OCI-LY1 (cell line): ENCODE results near the gene DNAJC5G.

Experiments
- H2AFZ ChIP-seq: fragments of 200-600 bp; sonication (generic), shearing (Covaris generic); 2 replicates; pipeline ENCODE4 v1.6.0; 2014; ENCODE audit warnings: antibody characterized with exemption, mild to moderate bottlenecking, low read length
- H3F3A ChIP-seq: fragments of 200-600 bp; sonication (generic), shearing (Covaris generic); 2 replicates; pipeline ENCODE4 v1.6.0; 2014; ENCODE audit warnings: mild to moderate bottlenecking, antibody characterized with exemption, low read length, moderate library complexity; ENCODE audit not compliant: insufficient read depth
- H3K27ac ChIP-seq: fragments of 200-600 bp; sonication (generic); 2 replicates; pipeline ENCODE4 v1.5.1; 2014; ENCODE audit warnings: low read length, mixed run types, mild to moderate bottlenecking, low read depth; ENCODE audit not compliant: poor library complexity, severe bottlenecking
- H3K27me3 ChIP-seq: fragments of 200-600 bp; sonication (generic); 2 replicates; pipeline ENCODE4 v1.6.0; 2014; ENCODE audit warnings: antibody characterized with exemption, mild to moderate bottlenecking, low read length, moderate library complexity; ENCODE audit not compliant: insufficient read depth
- H3K36me3 ChIP-seq: fragments of 200-600 bp; sonication (generic); 2 replicates; pipeline ENCODE4 v1.6.1; 2014; ENCODE audit warnings: mild to moderate bottlenecking, antibody characterized with exemption, low read length, moderate library complexity, mixed read lengths; ENCODE audit not compliant: insufficient read depth
- H3K4me1 ChIP-seq: fragments of 200-600 bp; sonication (generic); 2 replicates; pipeline ENCODE4 v1.5.1; 2014; ENCODE audit warnings: mild to moderate bottlenecking, low read length, moderate library complexity; ENCODE audit not compliant: insufficient read depth, severe bottlenecking
- H3K4me2 ChIP-seq: fragments of 200-600 bp; sonication (generic), shearing (Covaris generic); 2 replicates; pipeline ENCODE4 v1.6.1; 2014; ENCODE audit warnings: low read length
- H3K4me3 ChIP-seq: fragments of 200-600 bp; sonication (generic); 2 replicates; pipeline ENCODE4 v1.5.1; 2014; ENCODE audit warnings: low read length, low read depth, mild to moderate bottlenecking, mixed read lengths; ENCODE audit not compliant: poor library complexity, severe bottlenecking
- H3K79me2 ChIP-seq: fragments of 200-600 bp; shearing (Covaris generic); 2 replicates; pipeline ENCODE4 v1.6.1; 2016; ENCODE audit warnings: mixed run types, low read length, mixed read lengths; ENCODE audit not compliant: insufficient read depth
- H3K9ac ChIP-seq: fragments of 200-600 bp; sonication (generic), shearing (Covaris generic); 2 replicates; pipeline ENCODE4 v1.6.1; 2014; ENCODE audit warnings: mild to moderate bottlenecking, low read length, mixed read lengths
- H3K9me2 ChIP-seq: fragments of 200-600 bp; sonication (generic), shearing (Covaris generic); 2 replicates; pipeline ENCODE4 v1.6.1; 2014; ENCODE audit warnings: low read depth, mild to moderate bottlenecking, low read length, mixed read lengths
- H3K9me3 ChIP-seq: fragments of 200-600 bp; shearing (Covaris generic); 2 replicates; pipeline ENCODE4 v1.6.1; 2014; ENCODE audit warnings: low read length, mixed read lengths
- H4K20me1 ChIP-seq: fragments of 200-600 bp; sonication (generic), shearing (Covaris generic); 2 replicates; pipeline ENCODE4 v1.6.0; 2016; ENCODE audit warnings: mild to moderate bottlenecking, low read length; ENCODE audit not compliant: insufficient read depth
- CTCF ChIP-seq: fragments of 200-600 bp; sonication (generic), shearing (Covaris generic); IDR thresholded peaks from 2 replicates; pipeline ENCODE4 v1.5.1; 2017; ENCODE audit warnings: mild to moderate bottlenecking, antibody characterized with exemption, low read length, moderate library complexity, mixed read lengths
- EZH2 ChIP-seq: fragments of 200-600 bp; sonication (generic), shearing (Covaris generic); IDR thresholded peaks from 2 replicates; pipeline ENCODE4 v1.8.0; 2017; ENCODE audit warnings: borderline replicate concordance, mixed run types, mild to moderate bottlenecking, antibody characterized with exemption, low read length, moderate library complexity, mixed read lengths

DNAJC5G gene

DNA sequence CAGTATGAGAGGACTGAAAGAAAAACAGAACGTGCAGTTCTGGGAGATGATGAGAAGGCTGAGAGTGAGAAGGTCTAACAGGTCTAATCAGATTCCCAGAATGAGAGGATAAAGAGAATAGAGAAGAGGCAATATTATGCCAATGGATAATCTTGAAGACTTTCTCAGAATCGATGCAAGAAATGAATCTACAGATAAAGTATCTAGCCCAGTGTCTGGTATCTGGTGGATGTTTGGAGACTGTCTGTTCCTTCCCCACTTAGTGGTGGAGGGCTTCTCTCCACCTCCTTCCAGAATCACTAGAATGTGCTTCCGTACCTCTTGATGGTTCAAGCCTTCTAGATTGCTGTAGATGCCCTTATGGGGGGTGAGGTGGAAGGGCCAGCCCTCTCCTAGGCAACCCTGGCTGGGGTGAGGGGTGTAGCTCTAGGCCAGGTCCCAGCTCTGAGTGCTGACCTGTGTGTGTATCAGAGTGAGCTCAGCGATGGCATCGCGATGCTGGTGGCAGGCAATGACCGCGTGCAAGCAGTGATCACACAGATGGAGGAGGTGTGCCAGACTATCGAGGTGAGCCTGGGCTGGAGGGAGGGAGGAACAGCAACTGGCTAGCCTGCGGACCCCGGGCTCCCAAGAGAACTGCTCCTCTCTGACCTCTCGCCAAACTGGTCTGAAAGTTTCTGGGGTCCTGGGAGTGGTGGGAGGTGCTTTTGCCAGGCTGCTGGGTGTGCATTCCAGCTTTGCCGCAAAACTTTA, 29.4 kb downstream of the DNAJC5G start:
- Histone ChIP-seq H2AFZ (no peak overlapping the region), H3F3A (no peaks in the 10 kb centered on the region), H3K27ac (no peak overlapping the region), H3K9ac (no peak overlapping the region), H3K79me2 (no peaks in the 10 kb centered on the region), H3K9me2 (no peaks in the 10 kb centered on the region), H3K9me3 (no peaks in the 10 kb centered on the region), H3K36me3 (peaks cover 9% of the 10 kb centered on the region), H3K4me2 (no peak overlapping the region), H4K20me1 (no peaks in the 10 kb centered on the region), H3K4me3 (no peak overlapping the region), H3K4me1 (peaks cover 8% of the 10 kb centered on the region), H3K27me3 (no peaks in the 10 kb centered on the region)
- TF ChIP-seq EZH2 = no peak
- TF ChIP-seq CTCF = no peak

GRCh38 chr2:27305516-27305915, 30.3 kb downstream of the DNAJC5G start:
- no peaks in the 10 kb centered on the region for H3K79me2 ChIP-seq
- peaks cover 8% of the 10 kb centered on the region for H3K4me1 ChIP-seq
- TF ChIP-seq CTCF (no peak), EZH2 (no peak)
- no peak overlapping the region for H3K4me3 ChIP-seq
- no peak overlapping the region for H2AFZ ChIP-seq
- H4K20me1 ChIP-seq = no peaks in the 10 kb centered on the region
- no peak overlapping the region for H3K4me2 ChIP-seq
- H3K36me3 ChIP-seq = peaks cover 12% of the 10 kb centered on the region
- H3K27me3 ChIP-seq = no peaks in the 10 kb centered on the region
- H3K27ac ChIP-seq = no peak overlapping the region
- H3K9me2 ChIP-seq = no peaks in the 10 kb centered on the region
- H3K9me3 ChIP-seq = no peaks in the 10 kb centered on the region
- H3F3A ChIP-seq = no peaks in the 10 kb centered on the region
- H3K9ac ChIP-seq = no peak overlapping the region

DNA sequence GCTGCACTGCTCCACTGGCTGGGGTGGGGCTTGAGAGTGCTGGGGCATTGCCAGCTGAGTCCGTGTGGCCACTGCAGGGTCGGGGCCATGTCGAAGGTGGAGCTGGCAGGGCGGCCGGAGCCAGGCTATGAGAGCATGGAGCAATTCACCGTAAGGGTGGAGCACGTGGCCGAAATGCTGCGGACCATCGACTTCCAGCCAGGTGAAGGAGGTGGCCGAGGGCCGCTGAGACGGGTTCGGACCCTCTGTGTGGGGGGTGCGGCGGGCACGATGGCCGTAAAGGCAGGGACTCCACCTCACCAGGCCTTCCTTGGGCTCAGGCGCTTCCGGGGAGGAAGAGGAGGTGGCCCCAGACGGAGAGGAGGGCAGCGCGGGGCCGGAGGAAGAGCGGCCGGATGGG, 30.9 kb downstream of the DNAJC5G start:
- no peak overlapping the region for H3K4me3 ChIP-seq
- H3K27ac ChIP-seq = no peak overlapping the region
- no peaks in the 10 kb centered on the region for H3K9me2 ChIP-seq
- peaks cover 13% of the 10 kb centered on the region for H3K36me3 ChIP-seq
- no peaks in the 10 kb centered on the region for H3K79me2 ChIP-seq
- H3K9ac ChIP-seq = no peak overlapping the region
- H3F3A ChIP-seq = no peaks in the 10 kb centered on the region
- no peak overlapping the region for H2AFZ ChIP-seq
- no peaks in the 10 kb centered on the region for H3K27me3 ChIP-seq
- no peak overlapping the region for H3K4me2 ChIP-seq
- TF ChIP-seq EZH2 = no peak
- TF ChIP-seq CTCF = no peak
- peaks cover 8% of the 10 kb centered on the region for H3K4me1 ChIP-seq
- no peaks in the 10 kb centered on the region for H4K20me1 ChIP-seq
- H3K9me3 ChIP-seq = no peaks in the 10 kb centered on the region
